Natural killer cell (primary cell): ENCODE data around the gene GPC5. TPM values are rescaled to one million over a fixed set of nuclear protein-coding genes. Genes with fewer than 3 reads are reported as not detected.

Experiments
- ATAC-seq, 3 donors: fragments of 150-1000 bp in 2 of 3; fragments of 200-7000 bp in 1 of 3; cut with Tn5 transposase; 1 replicate in 1 of 3; 2 replicates in 2 of 3; pipeline ENCODE4 v1.10.0; 2021; ENCODE audit warnings: mild to moderate bottlenecking in 2 of 3, moderate library complexity in 2 of 3
- DNase-seq, 2 donors: peaks; one replicate each; pipeline versions ENCODE4 v3.0.0 to v3.0.0-alpha.2; 2013 to 2021; ENCODE audit warnings: mixed read lengths in 1 of 2
- H3K27ac ChIP-seq: one replicate; pipeline ENCODE4 v1.5.1; 2013; ENCODE audit warnings: mild to moderate bottlenecking, low read length
- H3K27me3 ChIP-seq: one replicate; pipeline ENCODE4 v1.6.1; 2013; ENCODE audit warnings: low read length; ENCODE audit not compliant: control insufficient read depth, insufficient read depth
- H3K36me3 ChIP-seq: one replicate; pipeline ENCODE4 v1.6.1; 2013; ENCODE audit warnings: low read length; ENCODE audit not compliant: control insufficient read depth, insufficient read depth
- H3K4me1 ChIP-seq: one replicate; pipeline ENCODE4 v1.6.1; 2013; ENCODE audit warnings: low read length; ENCODE audit not compliant: control insufficient read depth, insufficient read depth
- H3K4me3 ChIP-seq: one replicate; pipeline ENCODE4 v1.5.1; 2013; ENCODE audit warnings: low read length
- H3K9me3 ChIP-seq: one replicate; pipeline ENCODE4 v1.6.1; 2013; ENCODE audit warnings: low read length; ENCODE audit not compliant: control insufficient read depth, insufficient read depth
- H3K27ac Mint-ChIP-seq, 2 donors: one replicate each; pipeline ENCODE4 v1.8.0; 2022; ENCODE audit warnings: mild to moderate bottlenecking in 2 of 2, mixed read lengths in 2 of 2, moderate library complexity in 1 of 2
- H3K27me3 Mint-ChIP-seq, 2 donors: one replicate each; pipeline ENCODE4 v1.8.0; 2022; ENCODE audit warnings: low read depth in 2 of 2, mixed read lengths in 2 of 2
- H3K36me3 Mint-ChIP-seq: one replicate; pipeline ENCODE4 v1.8.0; 2022; ENCODE audit warnings: mixed read lengths
- H3K4me1 Mint-ChIP-seq, 2 donors: one replicate each; pipeline ENCODE4 v1.8.0; 2022; ENCODE audit warnings: mixed read lengths in 2 of 2
- H3K4me3 Mint-ChIP-seq: one replicate; pipeline ENCODE4 v1.8.0; 2022; ENCODE audit warnings: mild to moderate bottlenecking, moderate library complexity, mixed read lengths
- H3K9me3 Mint-ChIP-seq, 2 donors: one replicate each; pipeline ENCODE4 v1.8.0; 2022; ENCODE audit warnings: mixed read lengths in 2 of 2
- WGBS: methylation state at CpG from one replicate; pipeline ENCODE4 v1.1.7; 2013; ENCODE audit warnings: missing lambda C conversion rate; ENCODE audit not compliant: insufficient coverage; 5-methylcytosine and 5-hydroxymethylcytosine counted together
- intact Hi-C: fragments of 100-400 bp; cut with micrococcal nuclease; formaldehyde crosslinking; loops from one replicate; pipeline ENCODE4 v1.14.2; 2022
- total RNA-seq, 4 donors: library from RNA; stranded (reverse); fragments of 120-200 nt in 1 of 4; gene quantifications; one replicate each; pipeline versions ENCODE4 v1.2.3 to v1.2.4, GENCODE V29; 2013 to 2022
- TF ChIP-seq, protein P1 (sequence below): fragments of 200-600 bp; IDR thresholded peaks from one replicate; pipeline ENCODE4 v1.8.0; 2022; ENCODE audit warnings: antibody characterized with exemption

The GPC5 gene
- total RNA-seq, 3 donors from 2014 or later (not counting 1 experiment from before 2014, with no cell fraction given), result not detected

DNA sequence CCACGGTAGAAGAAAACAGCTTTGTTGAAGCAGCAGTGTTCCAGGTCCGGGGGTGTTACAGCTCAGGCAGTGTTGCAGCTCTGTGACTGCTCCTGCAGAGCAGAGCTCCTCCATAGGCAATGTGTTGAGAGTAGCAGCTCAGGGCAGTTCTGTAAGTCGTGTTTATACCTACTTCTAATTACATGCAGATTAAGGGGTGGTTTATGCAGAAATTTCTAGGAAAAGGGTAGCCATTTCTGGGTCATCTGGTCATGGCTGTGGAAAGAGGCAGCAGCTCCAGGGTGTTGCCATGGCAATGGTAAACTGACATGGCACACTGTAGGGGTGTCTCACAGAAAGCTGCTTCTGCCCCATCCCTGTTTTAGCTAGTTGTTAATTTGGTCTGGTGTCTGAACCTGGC is 316.4 kb downstream of the GPC5 start:
- H3K27ac ChIP-seq, result no peak overlapping the region
- H3K36me3 ChIP-seq, result no peaks in the 10 kb centered on the region
- no peak overlapping the region for H3K4me3 Mint-ChIP-seq
- intact Hi-C loops, result no loop called here
- no peaks in the 10 kb centered on the region for H3K4me1 ChIP-seq
- H3K36me3 Mint-ChIP-seq, result no peaks in the 10 kb centered on the region
- H3K27ac Mint-ChIP-seq, result no peak overlapping the region
- H3K4me1 Mint-ChIP-seq, result no peaks in the 10 kb centered on the region
- TF ChIP-seq, protein P1, sequence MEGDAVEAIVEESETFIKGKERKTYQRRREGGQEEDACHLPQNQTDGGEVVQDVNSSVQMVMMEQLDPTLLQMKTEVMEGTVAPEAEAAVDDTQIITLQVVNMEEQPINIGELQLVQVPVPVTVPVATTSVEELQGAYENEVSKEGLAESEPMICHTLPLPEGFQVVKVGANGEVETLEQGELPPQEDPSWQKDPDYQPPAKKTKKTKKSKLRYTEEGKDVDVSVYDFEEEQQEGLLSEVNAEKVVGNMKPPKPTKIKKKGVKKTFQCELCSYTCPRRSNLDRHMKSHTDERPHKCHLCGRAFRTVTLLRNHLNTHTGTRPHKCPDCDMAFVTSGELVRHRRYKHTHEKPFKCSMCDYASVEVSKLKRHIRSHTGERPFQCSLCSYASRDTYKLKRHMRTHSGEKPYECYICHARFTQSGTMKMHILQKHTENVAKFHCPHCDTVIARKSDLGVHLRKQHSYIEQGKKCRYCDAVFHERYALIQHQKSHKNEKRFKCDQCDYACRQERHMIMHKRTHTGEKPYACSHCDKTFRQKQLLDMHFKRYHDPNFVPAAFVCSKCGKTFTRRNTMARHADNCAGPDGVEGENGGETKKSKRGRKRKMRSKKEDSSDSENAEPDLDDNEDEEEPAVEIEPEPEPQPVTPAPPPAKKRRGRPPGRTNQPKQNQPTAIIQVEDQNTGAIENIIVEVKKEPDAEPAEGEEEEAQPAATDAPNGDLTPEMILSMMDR, result no peak
- no peaks in the 10 kb centered on the region for H3K27me3 Mint-ChIP-seq
- peaks cover 6% of the 10 kb centered on the region in 2 donors for H3K9me3 Mint-ChIP-seq
- ATAC-seq (no peak), DNase-seq (no peak)
- WGBS, result 84% methylated on average over 2 of the region's 3 CpGs
- H3K4me3 ChIP-seq, result no peak overlapping the region
- H3K27me3 ChIP-seq, result no peaks in the 10 kb centered on the region
- H3K9me3 ChIP-seq, result no peaks in the 10 kb centered on the region

DNA sequence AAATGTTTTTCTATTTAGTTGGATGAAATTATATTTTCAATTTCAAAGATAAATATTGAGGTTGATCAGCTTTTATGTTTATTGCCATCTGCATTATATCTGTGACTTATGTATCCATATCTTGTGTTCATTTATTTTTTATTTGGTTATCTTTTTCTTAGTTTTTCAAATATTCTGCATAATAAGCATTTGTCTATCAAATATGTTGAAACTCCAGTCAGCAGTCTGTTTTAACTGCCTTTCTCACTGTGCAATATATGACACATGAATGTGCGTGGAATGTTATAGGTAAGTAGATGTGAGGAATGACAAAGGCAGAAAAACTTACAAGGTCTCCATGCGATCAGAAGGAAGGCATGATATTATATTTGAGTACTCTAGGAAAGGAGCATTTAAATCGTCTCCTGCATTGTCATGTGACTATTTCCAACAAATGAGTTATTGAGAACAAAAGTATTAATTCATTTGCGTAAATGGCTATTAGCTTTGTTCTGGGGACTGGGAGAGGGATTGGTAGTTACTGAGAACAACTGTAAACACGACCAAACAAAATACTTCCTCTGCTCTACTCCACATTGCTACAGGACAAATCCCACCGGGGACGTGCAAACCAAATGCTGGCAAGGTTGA is 318.1 kb downstream of the GPC5 start:
- TF ChIP-seq, protein P1, result no peak
- Histone ChIP-seq H3K27me3 (no peaks in the 10 kb centered on the region), H3K4me1 (no peaks in the 10 kb centered on the region), H3K27ac (no peak overlapping the region), H3K36me3 (no peaks in the 10 kb centered on the region), H3K9me3 (no peaks in the 10 kb centered on the region), H3K4me3 (no peak overlapping the region)
- ATAC-seq, result no peak
- intact Hi-C loops, result no loop called here
- no peak overlapping the region for H3K27ac Mint-ChIP-seq
- DNase-seq, result no peak
- H3K4me3 Mint-ChIP-seq, result no peak overlapping the region
- WGBS, result 94% methylated on average over 6 of the region's 7 CpGs
- H3K4me1 Mint-ChIP-seq, result no peaks in the 10 kb centered on the region
- peaks cover 6% of the 10 kb centered on the region in 2 donors for H3K9me3 Mint-ChIP-seq
- H3K36me3 Mint-ChIP-seq, result no peaks in the 10 kb centered on the region
- no peaks in the 10 kb centered on the region for H3K27me3 Mint-ChIP-seq

DNA sequence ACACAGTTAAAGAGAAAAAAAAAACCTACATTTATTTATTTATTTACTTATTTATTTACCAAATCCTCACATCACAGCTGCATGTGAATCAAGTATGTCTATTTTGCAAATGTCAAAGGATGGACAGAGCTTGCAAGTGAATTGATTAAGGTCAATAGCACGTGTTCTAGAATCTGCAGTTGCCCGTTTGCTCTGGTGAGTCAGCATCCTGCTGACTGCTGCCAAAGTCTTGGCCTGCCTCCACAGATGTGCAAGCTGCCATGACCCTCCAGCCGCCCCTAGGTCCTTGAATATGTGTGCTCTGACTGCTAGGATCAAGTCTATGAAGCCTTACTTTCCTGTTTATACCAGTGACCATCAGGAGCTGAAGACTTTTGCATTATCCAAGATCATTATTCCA is 320.6 kb downstream of the GPC5 start:
- H3K36me3 Mint-ChIP-seq, result no peaks in the 10 kb centered on the region
- no peak overlapping the region for H3K27ac Mint-ChIP-seq
- H3K9me3 ChIP-seq, result no peaks in the 10 kb centered on the region
- no peaks in the 10 kb centered on the region for H3K36me3 ChIP-seq
- peaks cover 2 to 3% of the 10 kb centered on the region in 2 donors for H3K9me3 Mint-ChIP-seq
- no peaks in the 10 kb centered on the region for H3K27me3 Mint-ChIP-seq
- no peak for DNase-seq
- intact Hi-C loops, result no loop called here
- TF ChIP-seq, protein P1, result no peak
- WGBS, result 33% methylated on average over 3 of the region's 3 CpGs
- no peaks in the 10 kb centered on the region for H3K4me1 ChIP-seq
- no peaks in the 10 kb centered on the region for H3K27me3 ChIP-seq
- no peaks in the 10 kb centered on the region for H3K4me1 Mint-ChIP-seq
- no peak overlapping the region for H3K4me3 ChIP-seq
- ATAC-seq, result no peak
- H3K4me3 Mint-ChIP-seq, result no peak overlapping the region
- H3K27ac ChIP-seq, result no peak overlapping the region

DNA sequence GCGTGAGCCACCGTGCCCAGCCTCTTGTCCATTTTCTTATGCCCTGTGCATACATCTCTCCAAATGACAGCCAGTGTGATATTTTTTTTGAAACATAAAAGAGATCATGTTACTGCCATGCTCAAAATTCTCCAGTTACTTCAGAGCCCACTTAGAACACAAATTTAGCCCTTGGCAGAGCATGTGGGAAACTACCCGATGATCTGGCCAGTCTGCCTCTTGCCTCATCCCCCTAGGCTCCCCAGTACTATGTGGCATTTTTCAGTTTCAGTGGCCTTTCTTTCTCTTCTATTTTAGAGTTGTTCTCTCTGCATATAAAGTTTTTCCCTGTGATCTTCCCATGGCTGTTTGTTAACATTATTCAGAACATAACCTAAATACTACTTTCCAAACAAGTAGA is 323.0 kb downstream of the GPC5 start:
- intact Hi-C loops, result loop anchor here (10.0 kb wide), 1 partner anchor 407 kb away; no protein-coding TSS in a partner anchor
- peaks cover 0 to 3% of the 10 kb centered on the region in 2 donors for H3K9me3 Mint-ChIP-seq
- H3K4me3 ChIP-seq, result no peak overlapping the region
- no peaks in the 10 kb centered on the region for H3K4me1 Mint-ChIP-seq
- H3K27ac ChIP-seq, result no peak overlapping the region
- H3K36me3 ChIP-seq, result no peaks in the 10 kb centered on the region
- no peaks in the 10 kb centered on the region for H3K9me3 ChIP-seq
- no peak overlapping the region for H3K27ac Mint-ChIP-seq
- H3K27me3 Mint-ChIP-seq, result no peaks in the 10 kb centered on the region
- no peaks in the 10 kb centered on the region for H3K27me3 ChIP-seq
- H3K4me1 ChIP-seq, result no peaks in the 10 kb centered on the region
- WGBS, result 85% methylated on average over 3 of the region's 3 CpGs
- TF ChIP-seq, protein P1, result no peak
- H3K4me3 Mint-ChIP-seq, result no peak overlapping the region
- DNase-seq (no peak), ATAC-seq (no peak)
- H3K36me3 Mint-ChIP-seq, result no peaks in the 10 kb centered on the region
